Stimulated activated CD4-positive, alpha-beta T cell treated with anti-CD3 and anti-CD28 coated beads, Interleukin-2, amount 100 ng/mL, for 48 hours (primary cell): ENCODE measurements around the gene B3GALNT1.
"Not testable (repeated sequence)": the region's sequence is repeated elsewhere in the genome, so short reads cannot be mapped to it uniquely, and the experiment has no call there.

Experiments
- DNase-seq, 2 donors: peaks; one replicate each; pipeline ENCODE4 v3.0.0-alpha.2; 2020

Gene B3GALNT1

DNA sequence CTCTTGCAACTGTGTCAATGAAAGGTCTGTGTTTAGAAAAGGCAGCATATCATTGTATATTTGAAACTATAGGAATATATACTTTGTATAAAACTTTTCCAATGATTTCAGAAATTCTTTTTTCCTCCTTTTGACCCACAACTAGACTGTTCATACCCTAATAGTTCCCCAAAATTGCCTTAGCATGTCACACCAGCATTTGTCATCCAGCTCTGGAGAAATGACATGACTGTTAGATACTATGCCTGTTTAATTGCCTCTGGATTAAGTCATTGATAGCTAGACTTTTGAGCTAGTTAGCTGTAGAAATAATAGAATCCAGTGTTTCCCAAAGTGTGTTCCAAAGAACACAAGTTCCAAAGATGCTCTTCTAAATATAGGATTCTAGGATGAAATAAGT lies 32.4 kb downstream of the B3GALNT1 start:
- no peak for DNase-seq

DNA sequence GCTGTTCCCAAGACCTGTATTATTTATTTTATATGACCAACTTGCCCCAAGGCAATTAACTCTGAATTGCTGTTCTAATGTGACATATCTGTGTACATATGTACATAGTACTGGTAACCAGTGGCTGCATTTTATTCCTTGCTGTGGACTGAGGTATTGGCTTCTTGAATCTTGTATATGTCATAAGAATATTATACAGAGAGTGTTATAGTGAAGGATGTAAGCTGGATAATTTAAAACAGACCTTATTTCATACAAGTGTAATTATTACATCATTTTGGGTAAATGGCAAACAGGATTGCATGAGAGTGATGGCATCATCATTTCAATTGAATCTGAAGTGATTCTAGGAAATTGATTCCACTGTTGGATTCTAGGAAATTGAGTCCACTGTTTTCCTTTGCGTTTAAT lies 32.9 kb downstream of the B3GALNT1 start:
- DNase-seq = no peak

DNA sequence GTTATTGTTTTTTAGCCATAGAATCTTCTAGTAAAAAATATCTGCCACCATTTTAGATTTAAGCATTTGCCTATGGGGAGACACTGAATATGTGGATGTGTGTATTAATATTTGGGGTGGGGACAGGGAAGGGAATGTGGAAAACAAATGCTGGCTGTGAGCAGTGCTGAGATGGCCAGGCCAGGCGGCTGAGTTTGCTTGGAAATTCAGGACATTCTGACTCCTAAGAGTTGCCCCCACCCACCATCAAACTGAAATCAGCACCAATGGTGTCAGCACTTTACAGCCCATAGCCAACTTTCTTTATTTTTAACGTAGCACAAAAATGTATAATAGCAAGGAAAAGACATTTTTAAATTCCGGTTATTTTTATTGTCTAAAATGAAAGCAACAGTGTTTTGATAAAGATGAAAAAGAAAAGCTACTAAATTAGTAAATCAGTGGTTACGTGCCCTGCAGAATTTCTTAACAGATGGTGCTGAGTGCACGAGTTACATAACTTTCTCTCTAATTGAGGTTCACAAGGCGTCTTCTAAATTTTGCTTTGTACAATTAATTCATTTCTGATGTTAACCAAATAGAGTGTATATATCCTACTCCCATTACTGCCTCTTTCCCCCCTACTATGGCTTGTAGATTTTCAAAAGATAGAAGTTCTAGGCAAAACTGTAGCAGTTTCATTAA lies 34.0 kb downstream of the B3GALNT1 start:
- DNase-seq = no peak

DNA sequence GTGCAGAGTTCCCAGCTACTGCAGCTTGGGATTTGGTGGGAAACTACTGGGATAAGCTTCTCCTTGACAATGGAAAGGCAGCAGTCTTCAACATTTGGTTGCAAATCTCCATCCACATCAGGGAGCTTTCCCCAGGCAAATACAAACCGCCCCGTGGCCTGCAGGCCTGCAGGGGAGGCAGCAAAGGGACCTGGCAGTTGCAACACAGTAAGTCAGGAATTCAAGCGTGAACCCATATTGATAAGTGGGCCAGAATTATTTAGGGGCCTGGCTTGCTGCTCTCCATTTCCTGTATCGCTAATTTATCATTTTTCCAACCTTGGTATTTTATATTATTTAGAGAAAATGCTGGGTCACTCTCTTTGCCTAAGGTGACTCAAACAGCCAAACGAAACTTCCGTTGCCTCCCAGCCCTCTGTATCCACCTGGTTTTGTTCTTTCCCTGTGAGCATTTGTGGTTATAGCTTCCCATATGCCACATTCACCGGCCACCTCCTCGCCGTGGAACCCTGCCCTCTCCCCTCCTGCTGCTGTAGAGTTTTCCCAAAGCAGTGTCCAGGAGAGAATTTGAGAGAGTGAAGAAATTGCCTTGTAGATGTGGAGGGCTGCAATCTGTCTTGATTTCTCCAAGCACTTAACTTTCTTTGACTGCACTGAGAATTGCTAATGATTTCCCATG lies 34.8 kb downstream of the B3GALNT1 start:
- no peak for DNase-seq

DNA sequence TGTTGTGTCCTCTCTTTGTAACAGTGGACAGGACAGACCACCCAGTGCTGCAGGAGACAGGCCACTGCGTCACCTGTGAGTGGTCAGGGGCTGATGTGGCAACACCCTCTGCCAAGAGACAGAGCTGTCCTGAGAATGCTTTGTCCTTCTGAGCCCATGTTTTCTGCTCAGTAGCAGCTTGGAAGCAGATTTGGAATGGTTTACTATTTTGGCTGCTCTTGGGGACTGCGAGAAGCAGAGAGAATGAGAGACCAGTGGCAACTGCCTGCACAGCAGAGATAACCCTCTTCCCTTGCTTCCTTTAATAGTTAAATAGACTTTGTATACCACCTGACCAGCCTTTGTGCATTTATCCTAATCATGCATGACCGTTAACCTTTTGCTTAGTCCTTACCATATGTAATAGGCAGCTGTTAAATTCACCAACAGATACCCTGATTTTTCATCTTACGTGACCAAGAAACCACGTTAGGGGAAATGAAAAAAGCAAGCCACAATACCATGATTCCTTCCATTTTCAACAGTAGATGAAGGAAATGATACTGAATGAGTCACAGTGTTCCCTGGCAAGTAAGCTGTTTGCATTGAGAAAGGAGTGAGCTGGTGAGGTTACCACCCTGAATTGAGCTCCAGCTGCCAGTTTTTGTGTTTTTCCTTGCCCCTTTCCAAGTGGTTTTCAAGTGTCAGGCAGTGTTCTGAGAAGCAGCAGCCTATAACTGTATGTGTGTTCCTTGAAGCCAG lies 35.5 kb downstream of the B3GALNT1 start:
- DNase-seq = no peak

DNA sequence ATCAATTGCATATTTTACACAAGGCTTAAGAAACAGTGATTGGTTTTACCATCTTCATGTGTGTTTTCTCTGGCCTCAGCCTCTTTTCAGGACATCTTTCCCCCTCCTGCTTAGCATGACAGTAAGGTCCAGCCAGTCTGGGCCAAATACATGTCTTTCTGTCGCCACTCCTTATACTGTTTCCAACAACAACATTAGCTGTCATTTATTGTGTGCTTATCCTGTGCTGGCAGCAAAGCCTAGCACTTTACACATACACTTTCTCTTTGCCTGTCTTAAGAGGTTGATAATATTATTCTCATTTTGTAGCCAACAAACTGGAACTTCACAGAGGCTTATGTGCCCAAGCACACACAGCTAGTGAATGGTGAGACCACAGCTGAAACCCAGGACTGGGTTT lies 37.8 kb downstream of the B3GALNT1 start:
- no peak for DNase-seq

DNA sequence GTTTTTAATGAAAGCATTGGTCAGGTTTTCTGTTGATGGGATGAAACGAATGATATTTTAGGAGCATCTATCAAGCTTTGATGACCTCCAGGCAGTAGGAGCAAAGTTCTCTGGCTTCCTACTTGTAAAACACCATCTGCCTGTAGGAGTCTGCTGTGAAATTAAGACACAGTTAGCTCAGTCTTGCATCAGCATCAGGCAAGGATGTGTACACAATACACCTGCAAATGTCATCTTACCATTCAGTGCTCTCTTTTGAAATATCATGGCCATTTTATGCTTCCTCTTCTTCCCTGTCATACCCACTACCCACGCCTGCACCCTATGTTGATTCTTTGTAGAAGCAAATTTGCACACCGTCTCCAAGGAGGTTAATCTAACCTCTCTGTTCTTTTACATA lies 38.2 kb downstream of the B3GALNT1 start:
- no peak for DNase-seq

DNA sequence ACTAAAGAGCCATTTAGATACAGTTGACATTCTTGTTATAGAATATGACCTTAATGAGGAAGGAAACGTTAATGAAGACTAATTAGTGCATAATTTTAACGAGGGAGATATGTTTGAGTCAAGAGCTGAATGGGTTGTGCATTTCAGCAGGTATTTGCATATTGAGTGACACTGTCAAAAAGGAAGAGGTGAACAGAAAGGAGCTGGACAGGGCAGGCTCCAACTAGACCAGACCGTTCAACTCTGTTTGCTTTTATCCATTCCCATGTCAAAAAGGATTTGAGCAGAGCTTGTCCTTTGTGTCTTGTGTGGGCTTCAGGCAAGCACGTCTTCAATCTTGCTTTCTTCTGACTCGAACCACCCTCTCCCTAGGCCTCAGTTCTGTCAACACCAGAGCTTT lies 40.7 kb downstream of the B3GALNT1 start:
- DNase-seq = no peak

DNA sequence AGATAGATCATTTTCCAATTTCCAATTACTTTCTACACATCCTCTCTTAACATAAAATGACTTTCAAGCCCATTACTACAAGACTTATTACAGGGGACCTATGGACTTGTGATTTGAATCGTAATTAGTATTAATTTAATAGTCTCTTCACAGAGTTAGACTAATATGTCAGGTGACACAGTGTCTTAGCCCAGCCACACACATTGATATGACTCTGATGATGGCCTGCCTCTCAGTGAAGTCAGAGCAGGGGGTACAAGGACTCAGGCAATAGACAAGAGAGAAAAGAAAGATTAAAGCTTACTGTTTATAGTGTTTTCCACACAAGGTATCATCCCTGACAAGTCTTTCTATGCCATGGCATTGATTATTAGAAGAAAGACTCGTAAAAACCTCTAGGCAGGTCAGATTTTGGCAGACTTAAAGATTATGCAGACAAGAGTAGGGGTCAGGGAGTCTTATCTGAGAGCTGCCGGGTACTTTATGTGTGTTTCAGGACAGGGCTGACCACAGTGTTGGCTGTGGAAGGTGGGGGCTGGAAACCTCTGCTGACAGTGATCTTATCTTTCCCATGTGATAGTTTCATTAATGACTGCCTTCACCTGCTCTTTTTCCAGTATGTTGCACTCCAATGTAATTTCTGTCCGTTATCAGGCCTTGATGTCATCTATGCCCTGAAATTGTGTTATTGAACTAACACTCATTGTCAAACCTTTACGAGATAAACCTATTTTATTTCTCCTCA lies 50.1 kb downstream of the B3GALNT1 start:
- no peak for DNase-seq

DNA sequence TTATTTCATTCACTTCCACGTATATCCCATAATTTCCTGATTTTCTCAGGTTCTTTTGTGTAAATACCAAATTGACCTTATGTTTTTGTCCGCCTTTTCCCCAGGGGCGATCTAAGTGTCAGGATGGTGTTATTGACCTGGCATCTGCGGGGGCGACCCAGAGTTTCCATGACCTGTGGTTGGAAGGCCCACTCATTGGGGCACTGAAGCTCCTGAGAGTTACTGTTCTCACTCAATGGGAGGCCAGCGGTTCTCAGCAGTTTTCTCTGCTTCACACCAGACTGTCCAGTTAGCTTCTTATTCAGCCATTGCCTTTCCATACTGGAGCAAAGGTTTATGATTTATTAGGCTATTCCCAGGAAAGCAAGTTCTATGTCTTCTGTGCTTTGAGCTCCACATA lies 53.3 kb downstream of the B3GALNT1 start:
- no peak for DNase-seq

DNA sequence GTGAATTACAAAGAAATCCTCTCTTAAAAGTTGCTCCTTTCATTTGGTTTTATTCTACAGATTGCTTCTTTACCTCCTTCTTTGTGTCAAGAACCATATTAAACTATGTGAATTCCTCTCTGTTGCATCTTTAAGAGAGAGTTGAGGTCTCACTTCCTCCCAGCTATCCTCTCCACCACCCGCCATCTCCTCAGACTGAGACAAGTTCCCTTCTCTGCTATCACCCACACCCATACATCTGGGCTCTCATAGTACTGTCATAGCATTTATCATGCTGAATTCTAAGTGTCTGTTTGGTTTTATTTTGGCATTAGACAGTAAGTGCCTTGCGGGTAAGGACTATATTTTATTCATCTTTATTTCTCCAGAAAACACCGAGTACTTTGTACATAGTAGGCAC lies 54.2 kb downstream of the B3GALNT1 start:
- DNase-seq = no peak

DNA sequence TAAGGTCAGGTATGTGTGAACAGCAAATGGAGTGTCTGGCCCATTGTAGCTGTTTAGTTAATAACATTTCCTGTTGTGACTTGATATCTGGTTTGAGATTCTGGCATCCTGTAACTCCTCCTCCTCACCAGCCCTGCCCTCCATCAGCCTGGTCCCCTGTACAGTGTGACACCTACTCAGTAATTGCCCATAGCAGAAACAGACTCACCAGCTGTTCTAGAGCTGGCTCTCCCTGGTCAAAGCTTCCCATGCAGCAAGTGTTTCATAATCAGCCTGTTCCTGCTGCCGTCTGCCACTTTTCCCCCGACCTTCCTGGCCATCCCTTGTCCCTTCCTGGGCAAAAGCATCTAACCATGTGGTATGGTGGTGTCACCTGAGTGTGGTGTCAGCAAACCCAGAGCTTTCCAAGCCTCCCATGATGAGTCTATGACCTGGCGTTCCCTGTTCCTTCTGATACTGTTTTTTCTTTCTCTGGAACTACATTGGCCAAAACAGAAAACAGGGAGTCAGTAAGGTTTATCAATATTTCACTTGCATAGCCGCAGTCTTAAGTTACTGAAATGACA lies 55.4 kb downstream of the B3GALNT1 start:
- no peak for DNase-seq

DNA sequence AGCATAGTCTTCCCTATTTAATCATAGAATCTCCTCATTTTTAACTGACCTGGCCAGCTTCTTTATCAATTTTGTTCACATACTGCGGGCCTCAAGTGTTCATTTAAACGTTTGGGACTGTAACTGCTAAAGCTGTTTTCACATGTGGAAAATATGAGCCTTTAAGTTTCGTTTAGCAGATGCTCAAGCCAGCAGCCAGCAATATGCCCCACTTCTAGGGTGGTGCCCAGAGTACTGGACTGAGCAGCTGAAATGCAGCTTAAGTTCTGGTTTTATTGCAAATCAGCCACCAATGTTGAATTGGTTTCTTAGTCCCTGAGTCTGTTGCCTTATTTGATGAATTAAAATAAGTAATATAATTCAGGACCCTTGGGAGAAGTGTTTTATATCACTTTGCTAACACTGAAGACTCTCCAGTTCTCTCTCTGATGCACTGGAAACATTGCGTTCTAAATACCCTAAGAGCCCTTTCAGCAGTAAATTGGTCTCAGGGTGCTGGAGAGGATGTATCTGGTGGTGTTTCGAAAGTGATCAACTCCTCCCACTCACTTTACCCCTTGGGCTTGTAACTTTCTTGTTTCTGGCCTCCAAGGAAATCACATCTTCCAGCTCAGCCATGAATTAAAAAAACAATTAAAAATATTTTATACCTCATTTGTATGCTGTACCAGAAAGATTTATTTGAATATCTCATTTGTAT lies 61.7 kb downstream of the B3GALNT1 start:
- no peak for DNase-seq

DNA sequence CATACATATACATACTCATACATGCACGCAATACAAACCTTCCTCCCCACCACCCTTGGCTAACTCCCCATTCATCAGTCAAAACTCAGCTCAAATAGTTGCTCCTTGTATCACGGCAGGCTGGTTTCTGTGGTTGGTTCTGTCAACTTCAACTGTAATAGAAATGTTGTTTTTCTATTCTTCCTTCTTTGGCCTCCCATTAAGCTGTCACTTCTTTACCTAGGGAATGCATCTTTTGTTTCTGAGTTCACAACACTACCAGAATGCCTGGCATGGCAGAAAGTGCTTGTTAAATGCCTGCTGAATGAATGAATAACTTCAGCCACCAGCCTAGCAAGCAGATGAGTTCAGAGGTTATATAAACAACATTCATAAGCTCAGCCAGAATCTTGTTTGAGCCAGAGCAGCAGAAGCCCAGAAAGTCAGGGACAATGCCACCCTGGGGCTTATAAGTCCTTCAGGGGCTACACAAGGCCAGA lies 63.1 kb downstream of the B3GALNT1 start:
- DNase-seq = no peak

DNA sequence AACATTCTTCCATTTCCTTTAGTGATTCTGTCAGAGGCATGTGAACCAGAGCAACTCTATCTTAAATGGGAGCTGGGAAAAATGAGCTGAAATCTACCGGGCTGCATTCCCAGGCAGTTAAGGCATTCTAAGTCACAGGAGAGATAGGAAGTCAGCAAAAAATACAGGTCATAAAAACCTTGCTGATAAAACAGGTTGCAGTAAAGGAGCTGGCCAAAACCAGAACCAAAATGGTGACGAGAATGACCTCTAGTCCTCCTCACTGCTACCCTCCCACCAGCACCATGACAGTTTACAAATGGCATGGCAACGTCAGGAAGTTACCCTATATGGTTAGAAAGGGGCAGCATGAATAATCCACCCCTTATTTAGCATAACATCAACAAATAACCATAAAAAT lies 66.4 kb downstream of the B3GALNT1 start:
- DNase-seq = no peak

DNA sequence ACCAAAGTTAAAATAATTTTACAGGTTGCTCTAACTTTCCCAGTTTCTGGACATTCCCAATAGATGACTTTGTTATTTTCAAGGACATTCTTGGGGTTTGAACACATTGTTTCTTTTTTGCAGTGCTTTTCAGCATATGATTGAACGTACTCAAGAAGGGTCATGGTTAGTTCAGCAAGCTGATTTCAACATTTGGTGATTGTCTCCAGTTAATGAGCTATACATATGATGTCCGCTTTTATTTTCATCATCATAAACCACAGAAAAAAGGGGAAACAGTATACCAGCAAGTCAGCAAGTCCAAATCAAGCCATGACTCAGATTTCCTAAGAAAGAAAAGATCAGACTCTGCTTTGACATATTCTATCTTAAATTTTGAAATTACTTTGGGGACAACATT lies 69.4 kb downstream of the B3GALNT1 start:
- no peak for DNase-seq

DNA sequence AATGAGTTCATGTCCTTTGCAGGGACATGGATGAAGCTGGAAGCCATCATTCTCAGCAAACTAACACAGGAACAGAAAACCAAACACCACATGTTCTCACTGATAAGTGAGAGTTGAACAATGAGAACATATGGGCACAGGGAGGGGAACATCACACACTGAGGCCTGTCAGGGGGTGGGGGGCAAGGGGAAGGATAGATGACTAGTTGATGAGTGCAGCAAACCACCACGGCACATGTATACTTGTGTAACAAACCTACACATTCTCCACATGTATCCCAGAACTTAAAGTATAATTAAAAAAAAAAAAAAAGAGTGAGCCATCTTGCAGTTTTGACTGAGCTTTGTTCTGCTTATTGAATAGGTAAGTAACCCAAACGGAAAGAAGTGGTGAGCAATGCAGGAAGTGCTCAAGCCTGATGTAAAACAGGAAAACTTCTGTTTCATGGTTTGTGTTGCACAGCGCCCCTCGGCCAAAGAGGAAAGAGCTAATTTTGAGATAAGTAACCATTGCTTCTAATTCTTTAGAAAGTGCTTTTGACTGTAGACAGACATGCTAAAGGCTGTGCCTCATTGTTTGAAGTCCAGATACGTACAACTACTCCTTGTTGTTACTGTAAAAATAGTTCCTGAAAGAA lies 70.1 kb downstream of the B3GALNT1 start:
- not testable (repeated sequence) for DNase-seq
